Karpas-422 (cell line): ENCODE results near the gene CAMKMT. TPM values are rescaled to one million over a fixed set of nuclear protein-coding genes. Genes with fewer than 3 reads are reported as not detected.

Experiments
- DNase-seq: peaks from one replicate; pipeline ENCODE4 v3.0.0-alpha.2; 2015
- H2AFZ ChIP-seq: fragments of 200-600 bp; sonication (generic); 2 replicates; pipeline ENCODE4 v1.6.1; 2014; ENCODE audit warnings: antibody characterized with exemption, low read length, mixed read lengths
- H3K27ac ChIP-seq: fragments of 200-600 bp; sonication (generic); 2 replicates; pipeline ENCODE4 v1.5.1; 2014; ENCODE audit warnings: mild to moderate bottlenecking, low read length, moderate library complexity
- H3K27me3 ChIP-seq: fragments of 200-600 bp; sonication (generic); 2 replicates; pipeline ENCODE4 v1.6.1; 2014; ENCODE audit warnings: low read length, mixed read lengths
- H3K36me3 ChIP-seq: fragments of 200-600 bp; sonication (generic); 2 replicates; pipeline ENCODE4 v1.6.1; 2014; ENCODE audit warnings: low read length, mixed read lengths; ENCODE audit not compliant: insufficient read depth
- H3K4me1 ChIP-seq: fragments of 200-600 bp; sonication (generic); 2 replicates; pipeline ENCODE4 v1.6.1; 2014; ENCODE audit warnings: mild to moderate bottlenecking, low read length, mixed read lengths
- H3K4me2 ChIP-seq: fragments of 200-600 bp; sonication (generic); 2 replicates; pipeline ENCODE4 v1.6.1; 2014; ENCODE audit warnings: low read length, low read depth, mild to moderate bottlenecking; ENCODE audit not compliant: poor library complexity, severe bottlenecking
- H3K4me3 ChIP-seq: fragments of 200-600 bp; sonication (generic); 2 replicates; pipeline ENCODE4 v1.5.1; 2014; ENCODE audit warnings: mild to moderate bottlenecking, antibody characterized with exemption, low read length, mixed read lengths
- H3K79me2 ChIP-seq: fragments of 200-600 bp; sonication (generic); 2 replicates; pipeline ENCODE4 v1.6.1; 2014; ENCODE audit warnings: mild to moderate bottlenecking, low read length, mixed read lengths
- H3K9ac ChIP-seq: fragments of 200-600 bp; sonication (generic); 2 replicates; pipeline ENCODE4 v1.6.0; 2014; ENCODE audit warnings: low read length
- H3K9me2 ChIP-seq: fragments of 200-600 bp; sonication (generic), shearing (Covaris generic); replicated peaks from 2 replicates; pipeline ENCODE4 v1.6.0; 2014; ENCODE audit warnings: mild to moderate bottlenecking, low read length, moderate library complexity; ENCODE audit not compliant: insufficient read depth
- H3K9me3 ChIP-seq: fragments of 300-700, 200-600 bp; sonication (generic); 2 replicates; pipeline ENCODE4 v1.6.1; 2014; ENCODE audit warnings: low read length, mixed read lengths
- H4K20me1 ChIP-seq: fragments of 200-600 bp; sonication (generic); 2 replicates; pipeline ENCODE4 v1.6.1; 2014; ENCODE audit warnings: mild to moderate bottlenecking, antibody characterized with exemption, low read length, low read depth; ENCODE audit not compliant: insufficient read depth
- total RNA-seq: library from RNA; depleted of rRNA; stranded (reverse); fragments of >200 nt; shearing (Covaris generic); gene quantifications from 2 replicates; pipeline ENCODE4 v1.2.3, GENCODE V29; 2014; ENCODE audit warnings: low replicate concordance

CAMKMT gene
- total RNA-seq, 1 experiment from 2014 or later, result 30.8 TPM

GRCh38 chr2:44550561-44550960, 188.8 kb downstream of the CAMKMT start:
- Histone ChIP-seq H4K20me1 (peaks cover 8% of the 10 kb centered on the region; the same call in 1 of the 2 replicates), H3K79me2 (no peaks in the 10 kb centered on the region), H3K27ac (no peak overlapping the region), H3K9ac (no peak overlapping the region), H2AFZ (no peak overlapping the region), H3K9me3 (no peaks in the 10 kb centered on the region), H3K9me2 (no peaks in the 10 kb centered on the region), H3K36me3 (no peaks in the 10 kb centered on the region), H3K4me3 (no peak overlapping the region), H3K4me1 (no peaks in the 10 kb centered on the region), H3K4me2 (no peak overlapping the region), H3K27me3 (no peaks in the 10 kb centered on the region)
- DNase-seq, result no peak

GRCh38 chr2:44551497-44551896, 189.8 kb downstream of the CAMKMT start:
- peaks cover 8% of the 10 kb centered on the region; the same call in 1 of the 2 replicates for H4K20me1 ChIP-seq
- no peaks in the 10 kb centered on the region for H3K4me1 ChIP-seq
- H2AFZ ChIP-seq, result no peak overlapping the region

GRCh38 chr2:44553456-44553855, 191.7 kb downstream of the CAMKMT start:
- H3K9me3 ChIP-seq, result no peaks in the 10 kb centered on the region
- H3K4me1 ChIP-seq, result no peaks in the 10 kb centered on the region
- H3K4me3 ChIP-seq, result no peak overlapping the region
- H3K9ac ChIP-seq, result no peak overlapping the region
- H3K27ac ChIP-seq, result no peak overlapping the region
- H3K27me3 ChIP-seq, result no peaks in the 10 kb centered on the region
- H3K79me2 ChIP-seq, result no peaks in the 10 kb centered on the region
- H2AFZ ChIP-seq, result no peak overlapping the region
- H3K36me3 ChIP-seq, result no peaks in the 10 kb centered on the region
- no peak for DNase-seq
- peaks cover 3% of the 10 kb centered on the region; the same call in 1 of the 2 replicates for H4K20me1 ChIP-seq
- no peaks in the 10 kb centered on the region for H3K9me2 ChIP-seq
- no peak overlapping the region for H3K4me2 ChIP-seq

More at GRCh38 chr2:44551497-44551896, 189.8 kb downstream of the CAMKMT start:
- H3K4me2 ChIP-seq, result no peak overlapping the region
- H3K36me3 ChIP-seq, result no peaks in the 10 kb centered on the region
- H3K9me3 ChIP-seq, result no peaks in the 10 kb centered on the region
- no peaks in the 10 kb centered on the region for H3K9me2 ChIP-seq
- no peaks in the 10 kb centered on the region for H3K79me2 ChIP-seq
- no peak for DNase-seq
- no peak overlapping the region for H3K9ac ChIP-seq
- H3K27me3 ChIP-seq, result no peaks in the 10 kb centered on the region
- no peak overlapping the region for H3K4me3 ChIP-seq
- H3K27ac ChIP-seq, result no peak overlapping the region

GRCh38 chr2:44555700-44556099, 194.0 kb downstream of the CAMKMT start:
- DNase-seq, result no peak
- Histone ChIP-seq H2AFZ (no peak overlapping the region), H3K9me3 (no peaks in the 10 kb centered on the region)

GRCh38 chr2:44559108-44559507, 197.4 kb downstream of the CAMKMT start:
- Histone ChIP-seq H3K79me2 (no peaks in the 10 kb centered on the region), H3K4me3 (no peak overlapping the region), H4K20me1 (no peaks in the 10 kb centered on the region), H3K9me2 (no peaks in the 10 kb centered on the region), H3K36me3 (no peaks in the 10 kb centered on the region), H3K9ac (no peak overlapping the region), H3K4me1 (no peaks in the 10 kb centered on the region), H3K27ac (no peak overlapping the region), H2AFZ (no peak overlapping the region), H3K27me3 (no peaks in the 10 kb centered on the region), H3K4me2 (no peak overlapping the region), H3K9me3 (no peaks in the 10 kb centered on the region)
- DNase-seq, result no peak

More at GRCh38 chr2:44555700-44556099, 194.0 kb downstream of the CAMKMT start:
- H3K4me1 ChIP-seq, result no peaks in the 10 kb centered on the region
- no peak overlapping the region for H3K27ac ChIP-seq
- no peaks in the 10 kb centered on the region for H3K36me3 ChIP-seq
- H3K27me3 ChIP-seq, result no peaks in the 10 kb centered on the region
- H3K79me2 ChIP-seq, result no peaks in the 10 kb centered on the region
- H3K4me3 ChIP-seq, result no peak overlapping the region
- no peaks in the 10 kb centered on the region for H4K20me1 ChIP-seq
- no peak overlapping the region for H3K4me2 ChIP-seq
- H3K9me2 ChIP-seq, result no peaks in the 10 kb centered on the region
- H3K9ac ChIP-seq, result no peak overlapping the region

GRCh38 chr2:44560352-44560751, 198.6 kb downstream of the CAMKMT start:
- no peak overlapping the region for H2AFZ ChIP-seq
- H4K20me1 ChIP-seq, result no peaks in the 10 kb centered on the region
- no peaks in the 10 kb centered on the region for H3K9me2 ChIP-seq
- H3K36me3 ChIP-seq, result no peaks in the 10 kb centered on the region
- H3K27ac ChIP-seq, result no peak overlapping the region
- no peaks in the 10 kb centered on the region for H3K79me2 ChIP-seq
- no peak overlapping the region for H3K4me3 ChIP-seq
- H3K9me3 ChIP-seq, result no peaks in the 10 kb centered on the region
- DNase-seq, result peak; percentile 55
- H3K4me1 ChIP-seq, result no peaks in the 10 kb centered on the region
- no peak overlapping the region for H3K4me2 ChIP-seq
- no peak overlapping the region for H3K9ac ChIP-seq
- H3K27me3 ChIP-seq, result no peaks in the 10 kb centered on the region

GRCh38 chr2:44560941-44561340, 199.2 kb downstream of the CAMKMT start:
- H3K9me3 ChIP-seq, result no peaks in the 10 kb centered on the region
- H3K4me1 ChIP-seq, result no peaks in the 10 kb centered on the region
- no peaks in the 10 kb centered on the region for H3K79me2 ChIP-seq
- no peak overlapping the region for H2AFZ ChIP-seq
- H3K4me2 ChIP-seq, result no peak overlapping the region
- H3K9me2 ChIP-seq, result no peaks in the 10 kb centered on the region
- DNase-seq, result no peak
- H3K4me3 ChIP-seq, result no peak overlapping the region
- H3K27ac ChIP-seq, result no peak overlapping the region
- H4K20me1 ChIP-seq, result 0 out of 2 replicates have a peak, but pooled peaks cover 1% of the 10 kb centered on the region
- H3K27me3 ChIP-seq, result no peaks in the 10 kb centered on the region
- H3K9ac ChIP-seq, result no peak overlapping the region
- no peaks in the 10 kb centered on the region for H3K36me3 ChIP-seq

- Histone ChIP-seq H3K9me3 (no peaks in the 10 kb centered on the region), H2AFZ (no peak overlapping the region), H4K20me1 (peaks cover 7% of the 10 kb centered on the region; the same call in 1 of the 2 replicates), H3K27ac (no peak overlapping the region), H3K4me3 (no peak overlapping the region), H3K27me3 (no peaks in the 10 kb centered on the region), H3K79me2 (no peaks in the 10 kb centered on the region), H3K4me1 (no peaks in the 10 kb centered on the region), H3K4me2 (no peak overlapping the region), H3K36me3 (no peaks in the 10 kb centered on the region), H3K9me2 (no peaks in the 10 kb centered on the region), H3K9ac (no peak overlapping the region)
- no peak for DNase-seq
Observed at GRCh38 chr2:44562737-44563136, 201.0 kb downstream of the CAMKMT start.

GRCh38 chr2:44564752-44565151, 203.0 kb downstream of the CAMKMT start:
- Histone ChIP-seq H3K9me3 (no peaks in the 10 kb centered on the region), H3K79me2 (no peaks in the 10 kb centered on the region), H3K9ac (no peak overlapping the region), H2AFZ (no peak overlapping the region), H3K36me3 (no peaks in the 10 kb centered on the region), H4K20me1 (peaks cover 7% of the 10 kb centered on the region; the same call in 1 of the 2 replicates), H3K27ac (no peak overlapping the region), H3K4me3 (no peak overlapping the region), H3K4me1 (no peaks in the 10 kb centered on the region), H3K4me2 (no peak overlapping the region), H3K9me2 (no peaks in the 10 kb centered on the region), H3K27me3 (no peaks in the 10 kb centered on the region)
- no peak for DNase-seq
